ENCODE results near the gene DENND2C.

The DENND2C gene

GRCh38 chr1:114669562-114670082, at the start of gene DENND2C:
Gene DENND2C, minus strand, starts transcription at chr1:114670049. Its CDS starts 44,065 bp downstream, at chr1:114625984.
- peak in 5 of 51 donors; percentile 20 to 48 (median 37) for DNase-seq

GRCh38 chr1:114719424-114719787, 49.6 kb upstream of the DENND2C start:
- DNase-seq: no peak

GRCh38 chr1:114718661-114719423, 49.0 kb upstream of the DENND2C start:
- peak in 1 of 51 donors; percentile 10 for DNase-seq

GRCh38 chr1:114716304-114717170, 46.7 kb upstream of the DENND2C start, which contains the start of gene NRAS:
Gene NRAS, minus strand, starts transcription at chr1:114716771. Its CDS starts 611 bp downstream, at chr1:114716160.
- peak; percentile 22 to 94 (median 86) for DNase-seq

GRCh38 chr1:114715952-114716303, 46.1 kb upstream of the DENND2C start:
- DNase-seq: no peak

- no peak for DNase-seq
Measured at GRCh38 chr1:114712977-114713376, 43.1 kb upstream of the DENND2C start.

GRCh38 chr1:114710360-114710759, 40.5 kb upstream of the DENND2C start:
- DNase-seq: no peak

- DNase-seq: no peak
Measured at GRCh38 chr1:114707604-114708003, 37.8 kb upstream of the DENND2C start.

- no peak for DNase-seq
Measured at GRCh38 chr1:114703242-114703641, 33.4 kb upstream of the DENND2C start.

GRCh38 chr1:114702737-114703136, 32.9 kb upstream of the DENND2C start:
- no peak for DNase-seq

GRCh38 chr1:114701931-114702330, 32.1 kb upstream of the DENND2C start:
- DNase-seq: no peak

GRCh38 chr1:114700036-114700600, 30.3 kb upstream of the DENND2C start:
- no peak for DNase-seq

GRCh38 chr1:114696810-114697209, 27.0 kb upstream of the DENND2C start:
- no peak for DNase-seq

- DNase-seq: no peak
Measured at GRCh38 chr1:114695430-114696058, 25.7 kb upstream of the DENND2C start, which contains the start of gene AMPD1. Gene AMPD1, minus strand, starts transcription at chr1:114695546. Its CDS starts 75 bp downstream, at chr1:114695471.

- DNase-seq: no peak
Measured at GRCh38 chr1:114694540-114695310, 24.9 kb upstream of the DENND2C start.

GRCh38 chr1:114692947-114693346, 23.1 kb upstream of the DENND2C start:
- DNase-seq: no peak

GRCh38 chr1:114691061-114691460, 21.2 kb upstream of the DENND2C start:
- no peak for DNase-seq

- DNase-seq: no peak
Measured at GRCh38 chr1:114690148-114690547, 20.3 kb upstream of the DENND2C start.

GRCh38 chr1:114688526-114688925, 18.7 kb upstream of the DENND2C start:
- no peak for DNase-seq

GRCh38 chr1:114685851-114686250, 16.0 kb upstream of the DENND2C start:
- DNase-seq: no peak

GRCh38 chr1:114677691-114678090, 7.8 kb upstream of the DENND2C start:
- no peak for DNase-seq
